SK-N-SH treated with all-trans-retinoic acid at 6 μM for 48 hours (cell line): Measurements from ENCODE around the gene ARHGAP30.

Source experiments
- ATAC-seq: fragments of 200-7000 bp; cut with Tn5 transposase; 3 replicates; pipeline ENCODE4 v1.9.1; 2020; ENCODE audit warnings: mild to moderate bottlenecking, moderate library complexity
- ARNTL ChIP-seq: fragments of 450-650 bp; formaldehyde crosslinking; IDR thresholded peaks from 2 replicates; pipeline ENCODE4 v1.5.0; 2020; ENCODE audit warnings: low read depth, mild to moderate bottlenecking, moderate library complexity, borderline replicate concordance
- BACH2 ChIP-seq: fragments of 250-450 bp; sonication (Bioruptor Pico); IDR thresholded peaks from 2 replicates; pipeline ENCODE4 v1.9.0; 2021; ENCODE audit warnings: mild to moderate bottlenecking, borderline replicate concordance
- ESRRG ChIP-seq: fragments of 250-450 bp; sonication (Bioruptor Pico); IDR thresholded peaks from 2 replicates; pipeline ENCODE4 v1.6.1; 2021; ENCODE audit warnings: mild to moderate bottlenecking
- GLIS3 ChIP-seq: fragments of 250-450 bp; sonication (Bioruptor Pico); IDR thresholded peaks from 2 replicates; pipeline ENCODE4 v1.5.0; 2020; ENCODE audit warnings: mild to moderate bottlenecking, moderate library complexity
- ISL1 ChIP-seq: fragments of 250-450 bp; sonication (Bioruptor Pico); IDR thresholded peaks from 2 replicates; pipeline ENCODE4 v2.1.2; 2022; ENCODE audit warnings: mild to moderate bottlenecking, moderate library complexity
- OSR1 ChIP-seq: fragments of 250-450 bp; sonication (Bioruptor Pico); IDR thresholded peaks from 2 replicates; pipeline ENCODE4 v1.8.0; 2022; ENCODE audit warnings: moderate library complexity, mild to moderate bottlenecking, inconsistent platforms
- PPARA ChIP-seq: fragments of 250-450 bp; sonication (Bioruptor Pico); IDR thresholded peaks from 2 replicates; pipeline ENCODE4 v1.5.0; 2020; ENCODE audit warnings: mild to moderate bottlenecking, borderline replicate concordance
- RARB ChIP-seq: fragments of 250-450 bp; sonication (Bioruptor Pico); IDR thresholded peaks from 2 replicates; pipeline ENCODE4 v1.8.0; 2021; ENCODE audit warnings: mild to moderate bottlenecking, moderate library complexity
- SNAI2 ChIP-seq: fragments of 250-450 bp; sonication (Bioruptor Pico); IDR thresholded peaks from 2 replicates; pipeline ENCODE4 v1.5.0; 2020; ENCODE audit warnings: mild to moderate bottlenecking, moderate library complexity
- TCF4 ChIP-seq: fragments of 250-450 bp; sonication (Bioruptor Pico); IDR thresholded peaks from 2 replicates; pipeline ENCODE4 v1.8.0; 2021; ENCODE audit warnings: mild to moderate bottlenecking, moderate library complexity, borderline replicate concordance
- TOX ChIP-seq: fragments of 250-450 bp; sonication (Bioruptor Pico); IDR thresholded peaks from 2 replicates; pipeline ENCODE4 v1.8.0; 2021; ENCODE audit warnings: mild to moderate bottlenecking, moderate library complexity, borderline replicate concordance
- TSHZ2 ChIP-seq: fragments of 250-450 bp; sonication (Bioruptor Pico); IDR thresholded peaks from 2 replicates; pipeline ENCODE4 v1.5.0; 2020; ENCODE audit warnings: mild to moderate bottlenecking, moderate library complexity
- ZC3H10 ChIP-seq: fragments of 250-450 bp; sonication (Bioruptor Pico); IDR thresholded peaks from 2 replicates; pipeline ENCODE4 v1.5.1; 2021; ENCODE audit warnings: mild to moderate bottlenecking, moderate library complexity
- ZFP3 ChIP-seq: fragments of 250-450 bp; sonication (Bioruptor Pico); IDR thresholded peaks from 2 replicates; pipeline ENCODE4 v1.5.0; 2020; ENCODE audit warnings: mild to moderate bottlenecking, moderate library complexity
- ZFP30 ChIP-seq: fragments of 450-650 bp; formaldehyde crosslinking; IDR thresholded peaks from 2 replicates; pipeline ENCODE4 v1.5.0; 2022; ENCODE audit warnings: mild to moderate bottlenecking, moderate library complexity
- ZNF565 ChIP-seq: fragments of 450-650 bp; formaldehyde crosslinking; conservative IDR thresholded peaks from 2 replicates; pipeline ENCODE4 v1.5.0; 2020; ENCODE audit warnings: low read depth, mild to moderate bottlenecking, moderate library complexity
- ZNF70 ChIP-seq: fragments of 450-650 bp; formaldehyde crosslinking; IDR thresholded peaks from 2 replicates; pipeline ENCODE4 v1.5.0; 2020; ENCODE audit warnings: mild to moderate bottlenecking, moderate library complexity
- ZNF8 ChIP-seq: fragments of 450-650 bp; formaldehyde crosslinking; IDR thresholded peaks from 2 replicates; pipeline ENCODE4 v1.5.0; 2020; ENCODE audit warnings: mild to moderate bottlenecking, moderate library complexity
- TF ChIP-seq, protein P1 (sequence below): fragments of 250-450 bp; sonication (Bioruptor Pico); IDR thresholded peaks from 2 replicates; pipeline ENCODE4 v1.8.0; 2021; ENCODE audit warnings: low read depth, mild to moderate bottlenecking, moderate library complexity, borderline replicate concordance
- TF ChIP-seq, protein P2 (sequence below): fragments of 250-450 bp; sonication (Bioruptor Pico); IDR thresholded peaks from 2 replicates; pipeline ENCODE4 v1.5.1; 2021; ENCODE audit warnings: mild to moderate bottlenecking, moderate library complexity

ARHGAP30 gene

DNA sequence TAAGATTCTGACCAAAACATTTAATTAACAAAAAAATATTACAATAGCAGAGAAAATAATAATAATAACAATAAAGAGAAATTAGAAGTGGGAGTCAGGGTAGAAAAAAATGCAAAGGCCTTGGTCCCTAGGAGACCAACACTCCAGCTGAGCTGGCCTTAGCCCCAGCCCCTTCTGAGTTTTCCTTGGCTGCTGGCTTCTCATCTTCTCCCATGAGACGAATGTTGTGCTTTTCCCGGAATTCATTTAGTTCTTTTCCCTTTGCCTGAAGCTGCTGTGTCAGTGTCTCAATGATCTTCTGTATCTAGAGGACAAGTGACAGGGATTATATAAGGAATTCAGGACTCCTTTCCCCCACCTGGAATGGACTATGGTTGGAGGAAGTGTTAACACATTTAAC is 30.9 kb upstream of the ARHGAP30 start:
- TF ChIP-seq TOX (CRISPR knock-in tag) (no peak), ZNF565 (CRISPR knock-in tag) (no peak), ESRRG (CRISPR knock-in tag) (no peak), ZC3H10 (CRISPR knock-in tag) (no peak), TSHZ2 (no peak), OSR1 (CRISPR knock-in tag) (no peak), ISL1 (CRISPR knock-in tag) (no peak), PPARA (CRISPR knock-in tag) (no peak), BACH2 (CRISPR knock-in tag) (no peak), ARNTL (CRISPR knock-in tag) (no peak), TCF4 (CRISPR knock-in tag) (no peak), ZFP30 (no peak)
- TF ChIP-seq, protein P1, sequence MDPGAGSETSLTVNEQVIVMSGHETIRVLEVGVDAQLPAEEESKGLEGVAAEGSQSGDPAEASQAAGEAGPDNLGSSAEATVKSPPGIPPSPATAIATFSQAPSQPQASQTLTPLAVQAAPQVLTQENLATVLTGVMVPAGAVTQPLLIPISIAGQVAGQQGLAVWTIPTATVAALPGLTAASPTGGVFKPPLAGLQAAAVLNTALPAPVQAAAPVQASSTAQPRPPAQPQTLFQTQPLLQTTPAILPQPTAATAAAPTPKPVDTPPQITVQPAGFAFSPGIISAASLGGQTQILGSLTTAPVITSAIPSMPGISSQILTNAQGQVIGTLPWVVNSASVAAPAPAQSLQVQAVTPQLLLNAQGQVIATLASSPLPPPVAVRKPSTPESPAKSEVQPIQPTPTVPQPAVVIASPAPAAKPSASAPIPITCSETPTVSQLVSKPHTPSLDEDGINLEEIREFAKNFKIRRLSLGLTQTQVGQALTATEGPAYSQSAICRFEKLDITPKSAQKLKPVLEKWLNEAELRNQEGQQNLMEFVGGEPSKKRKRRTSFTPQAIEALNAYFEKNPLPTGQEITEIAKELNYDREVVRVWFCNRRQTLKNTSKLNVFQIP (CRISPR knock-in tag) = no peak
- ATAC-seq = no peak

GRCh38 chr1:161099090-161099802 is 29.6 kb upstream of the ARHGAP30 start:
- no peak; the same call in 2 of the 3 replicates for ATAC-seq
- no peak for TF ChIP-seq TCF4 (CRISPR knock-in tag)
- no peak for TF ChIP-seq ZFP3 (CRISPR knock-in tag)
- TF ChIP-seq TOX (CRISPR knock-in tag) = no peak
- TF ChIP-seq TSHZ2 = no peak
- no peak for TF ChIP-seq ZNF8 (CRISPR knock-in tag)
- no peak for TF ChIP-seq PPARA (CRISPR knock-in tag)
- TF ChIP-seq, protein P2, sequence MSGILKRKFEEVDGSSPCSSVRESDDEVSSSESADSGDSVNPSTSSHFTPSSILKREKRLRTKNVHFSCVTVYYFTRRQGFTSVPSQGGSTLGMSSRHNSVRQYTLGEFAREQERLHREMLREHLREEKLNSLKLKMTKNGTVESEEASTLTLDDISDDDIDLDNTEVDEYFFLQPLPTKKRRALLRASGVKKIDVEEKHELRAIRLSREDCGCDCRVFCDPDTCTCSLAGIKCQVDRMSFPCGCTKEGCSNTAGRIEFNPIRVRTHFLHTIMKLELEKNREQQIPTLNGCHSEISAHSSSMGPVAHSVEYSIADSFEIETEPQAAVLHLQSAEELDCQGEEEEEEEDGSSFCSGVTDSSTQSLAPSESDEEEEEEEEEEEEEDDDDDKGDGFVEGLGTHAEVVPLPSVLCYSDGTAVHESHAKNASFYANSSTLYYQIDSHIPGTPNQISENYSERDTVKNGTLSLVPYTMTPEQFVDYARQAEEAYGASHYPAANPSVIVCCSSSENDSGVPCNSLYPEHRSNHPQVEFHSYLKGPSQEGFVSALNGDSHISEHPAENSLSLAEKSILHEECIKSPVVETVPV (CRISPR knock-in tag) = no peak
- no peak for TF ChIP-seq ZNF565 (CRISPR knock-in tag)
- no peak for TF ChIP-seq BACH2 (CRISPR knock-in tag)
- TF ChIP-seq ZNF70 (CRISPR knock-in tag) = no peak
- no peak for TF ChIP-seq ZC3H10 (CRISPR knock-in tag)
- TF ChIP-seq ARNTL (CRISPR knock-in tag) = no peak
- no peak for TF ChIP-seq SNAI2

DNA sequence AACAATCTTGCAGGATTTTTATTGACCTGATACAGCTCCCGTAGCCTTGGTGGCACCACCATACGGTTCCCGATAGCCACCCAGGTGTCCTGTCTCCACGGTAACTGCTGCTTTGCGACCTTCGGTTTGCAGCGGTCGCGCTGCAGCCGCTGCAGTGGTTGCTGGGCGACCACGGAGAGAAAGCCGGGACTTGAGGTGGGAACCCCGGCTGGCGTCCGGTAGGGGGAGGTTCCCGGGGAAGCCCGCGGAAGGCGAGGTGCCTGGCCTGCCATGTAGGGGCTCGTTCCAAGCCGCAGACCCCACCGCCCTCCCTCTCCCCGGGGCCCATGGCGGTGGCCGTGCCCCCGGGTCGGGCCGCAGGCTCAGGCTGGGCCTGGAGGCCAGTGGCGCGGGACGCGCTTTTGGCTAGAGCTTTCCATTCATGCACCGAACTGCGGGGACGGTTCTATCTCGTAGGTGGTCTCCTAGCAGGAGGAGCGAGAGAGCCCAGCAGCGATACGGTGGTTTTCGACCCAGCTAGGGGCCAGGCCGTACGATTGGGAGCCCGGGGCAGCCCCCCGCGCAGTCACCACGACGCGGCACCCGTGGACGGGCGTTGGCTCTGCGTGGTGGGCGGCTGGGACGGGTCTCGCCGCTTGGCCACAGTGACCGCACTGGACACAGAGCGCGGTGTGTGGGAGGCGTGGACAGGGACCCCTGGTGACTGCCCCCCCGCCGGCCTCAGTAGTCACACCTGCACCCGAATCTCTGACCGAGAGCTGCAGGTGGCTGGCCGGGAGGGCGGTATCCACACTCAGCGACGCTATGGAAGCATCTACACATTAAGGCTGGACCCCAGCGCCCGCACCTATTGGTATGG is 28.7 kb upstream of the ARHGAP30 start, which contains the start of gene KLHDC9:
KLHDC9 (plus strand) TSS at position 152 of the 859 bp plus-strand sequence; CDS start at position 327, 175 bp downstream.
- peak; percentile 85 for ATAC-seq
- no peak for TF ChIP-seq RARB (CRISPR knock-in tag)
- no peak for TF ChIP-seq ARNTL (CRISPR knock-in tag)
- TF ChIP-seq OSR1 (CRISPR knock-in tag) = no peak
- TF ChIP-seq BACH2 (CRISPR knock-in tag) = no peak
- TF ChIP-seq SNAI2 = no peak
- no peak for TF ChIP-seq ZNF70 (CRISPR knock-in tag)
- TF ChIP-seq TCF4 (CRISPR knock-in tag) = no peak
- TF ChIP-seq ZFP3 (CRISPR knock-in tag) = no peak
- TF ChIP-seq TSHZ2 = no peak
- no peak for TF ChIP-seq ESRRG (CRISPR knock-in tag)
- TF ChIP-seq, protein P2 (CRISPR knock-in tag) = no peak
- no peak for TF ChIP-seq PPARA (CRISPR knock-in tag)
- no peak for TF ChIP-seq GLIS3 (CRISPR knock-in tag)
- no peak for TF ChIP-seq ZC3H10 (CRISPR knock-in tag)
- no peak for TF ChIP-seq ZNF8 (CRISPR knock-in tag)
